Lower leg skin (tissue), 4 donors: ENCODE data around the gene MEX3D. TPM values are rescaled to one million over a fixed set of nuclear protein-coding genes. Genes with fewer than 3 reads are reported as not detected.
A peak's percentile ranks its signal among the peaks of the same experiment; 100 is the strongest.

Source experiments
- DNase-seq, 2 donors: peaks; one replicate each; pipeline ENCODE4 v3.0.0-alpha.2; 2019; ENCODE audit warnings: low spot score in 2 of 2
- H3K4me3 ChIP-seq: fragments of 200-600 bp; sonication (generic); 2 replicates; pipeline ENCODE4 v1.5.1; 2017; ENCODE audit warnings: mild to moderate bottlenecking, low read depth; ENCODE audit not compliant: poor library complexity, severe bottlenecking
- CTCF ChIP-seq, 3 donors: fragments of 450-650 bp; IDR thresholded peaks; one replicate each; pipeline ENCODE4 v1.5.1; 2016; ENCODE audit warnings: antibody characterized with exemption in 3 of 3, mild to moderate bottlenecking in 3 of 3, moderate library complexity in 2 of 3
- POLR2A ChIP-seq, 2 donors: fragments of 450-650 bp; IDR thresholded peaks; one replicate each; pipeline ENCODE4 v1.6.1; 2016 to 2017; ENCODE audit warnings: antibody characterized with exemption in 2 of 2, mild to moderate bottlenecking in 1 of 2, moderate library complexity in 1 of 2
- WGBS, 2 donors: methylation state at CpG; one replicate each; pipeline ENCODE4 v1.1.5; 2018; 5-methylcytosine and 5-hydroxymethylcytosine counted together
- intact Hi-C: fragments of 100-400 bp; cut with DNase I; formaldehyde crosslinking; loops from one replicate; pipeline ENCODE4 v1.15.0; 2023; ENCODE audit warnings: low total_unique reads
- total RNA-seq, 4 donors: library from RNA; depleted of rRNA; stranded (reverse); fragments of >200 nt; gene quantifications; one replicate each; pipeline ENCODE4 v1.1.0, GENCODE V29; 2016

Gene MEX3D
- total RNA-seq = 10 to 100 TPM; 37.3 to 44.1 (median 42.2) TPM

GRCh38 chr19:1568320-1569019 lies at the start of gene MEX3D:
Gene MEX3D, minus strand, starts transcription at chr19:1568325. Its CDS starts 267 bp downstream, at chr19:1568058.
- DNase-seq = peak; percentile 34 to 92
- 23 to 27% methylated on average over 15 to 20 of the region's 63 CpGs for WGBS, 2 donors
- intact Hi-C loops = no loop called here
- TF ChIP-seq CTCF (IDR thresholded peaks at IDR 0.05) = no peak
- TF ChIP-seq POLR2A (IDR thresholded peaks at IDR 0.05) = no peak
- peak within 1 kb of the TSS; percentile 50 for H3K4me3 ChIP-seq

- intact Hi-C loops = no loop called here
- TF ChIP-seq CTCF (IDR thresholded peaks at IDR 0.05) (no peak), POLR2A (IDR thresholded peaks at IDR 0.05) (no peak)
- no peak overlapping the region for H3K4me3 ChIP-seq
- 60 to 63% methylated on average over 4 of the region's 4 CpGs for WGBS, 2 donors
- no peak for DNase-seq
These were observed 48.8 kb upstream of the MEX3D start for GRCh38 chr19:1616875-1617274.

- no peak for DNase-seq
- WGBS, 2 donors = 90 to 92% methylated on average over 8 of the region's 8 CpGs
- intact Hi-C loops = no loop called here
- no peak for TF ChIP-seq CTCF (IDR thresholded peaks at IDR 0.05)
- no peak for TF ChIP-seq POLR2A (IDR thresholded peaks at IDR 0.05)
- H3K4me3 ChIP-seq = no peak overlapping the region
These were observed 48.3 kb upstream of the MEX3D start for GRCh38 chr19:1616396-1616795.

- TF ChIP-seq CTCF (IDR thresholded peaks at IDR 0.05) (no peak), POLR2A (IDR thresholded peaks at IDR 0.05) (no peak)
- intact Hi-C loops = no loop called here
- no peak overlapping the region for H3K4me3 ChIP-seq
- WGBS, 2 donors = 91 to 94% methylated on average over 41 of the region's 41 CpGs
- DNase-seq = no peak
These were observed 47.1 kb upstream of the MEX3D start for GRCh38 chr19:1615156-1615765.

- TF ChIP-seq POLR2A (IDR thresholded peaks at IDR 0.05) (no peak), CTCF (IDR thresholded peaks at IDR 0.05) (no peak)
- 91% methylated on average over 24 to 27 of the region's 32 CpGs for WGBS, 2 donors
- no peak overlapping the region for H3K4me3 ChIP-seq
- DNase-seq = no peak
- intact Hi-C loops = no loop called here
These were observed 45.9 kb upstream of the MEX3D start for GRCh38 chr19:1613808-1614570.
